Right cardiac atrium (tissue), 5 donors: Measurements from ENCODE around the gene GMEB2. TPM values are rescaled to one million over a fixed set of nuclear protein-coding genes. Genes with fewer than 3 reads are reported as not detected.
"Not testable (repeated sequence)": the region's sequence is repeated elsewhere in the genome, so short reads cannot be mapped to it uniquely, and the experiment has no call there.

ENCODE experiments used
- ATAC-seq, 2 donors: fragments of 200-7000 bp; cut with Tn5 transposase; one replicate each; pipeline versions ENCODE4 v1.8.0 to v1.9.1; 2020; ENCODE audit warnings: moderate library complexity in 2 of 2, mild to moderate bottlenecking in 1 of 2
- DNase-seq, 3 donors: peaks; one replicate each; pipeline ENCODE4 v3.0.0-alpha.2; 2020
- H3K27ac ChIP-seq: one replicate; pipeline ENCODE4 v1.5.1; 2013; ENCODE audit warnings: mild to moderate bottlenecking, low read length, control low read depth, moderate library complexity
- H3K27me3 ChIP-seq: one replicate; pipeline ENCODE4 v1.6.1; 2013; ENCODE audit not compliant: control insufficient read depth, insufficient read depth
- H3K4me1 ChIP-seq: one replicate; pipeline ENCODE4 v1.6.1; 2013; ENCODE audit warnings: low read length; ENCODE audit not compliant: control insufficient read depth, insufficient read depth
- H3K4me3 ChIP-seq: one replicate; pipeline ENCODE4 v1.5.1; 2013; ENCODE audit warnings: low read length, control low read depth
- H3K9me3 ChIP-seq: one replicate; pipeline ENCODE4 v1.6.1; 2013; ENCODE audit warnings: low read length; ENCODE audit not compliant: control insufficient read depth
- WGBS: extraction: QIAGEN DNeasy Blood & Tissue Kit; methylation state at CpG from one replicate; pipeline ENCODE4 v1.1.7; 2013; 5-methylcytosine and 5-hydroxymethylcytosine counted together
- intact Hi-C, 4 donors: fragments of 100-400 bp; cut with DNase I; formaldehyde crosslinking; loops; one replicate each; pipeline versions ENCODE4 v1.11.0 to v1.14.0; 2022 to 2023
- long read RNA-seq, 4 donors: library from polyadenylated mRNA; unstranded; transcript quantifications; one replicate each; pipeline ENCODE4 v2.0.0, GENCODE V29; 2020 to 2021
- polyA plus RNA-seq: library from polyadenylated mRNA; stranded (reverse); fragments of 200-250 nt; gene quantifications from one replicate; pipeline ENCODE4 v1.2.3, GENCODE V29; 2013
- total RNA-seq, 4 donors: library from RNA; stranded (reverse); fragmentation: NEBNext Ultra II Directional; extraction: Animal tissue kit (Norgen Biotek cat#: 25700); gene quantifications; one replicate each; pipeline ENCODE4 v1.2.1, GENCODE V29; 2021
- donor health status: healthy with polysubstance abuse.
- donor health status: DM: no; HTN: yes; CAD: no.
- donor health status: DM: no; HTN: no; CAD: no.
- donor health status: DM: no; HTN: yes; CAD: no; lungs with severe emphysema.
- donor health status: DM: yes; HTN: yes; CAD: no.

The GMEB2 gene
- total RNA-seq (1 to 10 TPM; 7.0 to 7.7 (median 7.3) TPM), polyA plus RNA-seq (6.5 TPM)
- long read RNA-seq, donor 1, full-length matches to known transcripts, result 8 of 14 reads
- long read RNA-seq, donor 1, partial matches to known transcripts, result 2 of 14 reads
- long read RNA-seq, donor 1, other reads (novel, unspliced or antisense), result 4 of 14 reads
- long read RNA-seq, donor 2, full-length matches to known transcripts, result 8 of 19 reads
- long read RNA-seq, donor 2, partial matches to known transcripts, result 5 of 19 reads
- long read RNA-seq, donor 2, other reads (novel, unspliced or antisense), result 6 of 19 reads
- long read RNA-seq, donor 3, full-length matches to known transcripts, result 14 of 58 reads
- long read RNA-seq, donor 3, partial matches to known transcripts, result 28 of 58 reads
- long read RNA-seq, donor 3, other reads (novel, unspliced or antisense), result 16 of 58 reads
- long read RNA-seq, donor 4, full-length matches to known transcripts, result 7 of 16 reads
- long read RNA-seq, donor 4, partial matches to known transcripts, result 3 of 16 reads
- long read RNA-seq, donor 4, other reads (novel, unspliced or antisense), result 6 of 16 reads

- Histone ChIP-seq H3K27ac (peak within 1 kb of the TSS; percentile 87), H3K4me1 (no peaks in the 10 kb centered on the region), H3K9me3 (no peaks in the 10 kb centered on the region), H3K4me3 (peak within 1 kb of the TSS; percentile 49), H3K27me3 (no peaks in the 10 kb centered on the region)
- intact Hi-C loops, result no loop called here
- WGBS, result under 1% methylated on average over 114 of the region's 114 CpGs
- peak; percentile 24 to 44 for ATAC-seq
- DNase-seq, result peak; percentile 80 to 93 (median 91)
Observed at GRCh38 chr20:63626424-63627128, at the start of gene GMEB2. GMEB2 (minus strand) TSS chr20:63627101; CDS start chr20:63619397, 7,704 bp downstream.

- H3K4me1 ChIP-seq, result no peaks in the 10 kb centered on the region
- 94% methylated on average over 20 of the region's 20 CpGs for WGBS
- intact Hi-C loops, result no loop called here
- no peak overlapping the region for H3K4me3 ChIP-seq
- H3K9me3 ChIP-seq, result no peaks in the 10 kb centered on the region
- no peak for ATAC-seq
- H3K27me3 ChIP-seq, result no peaks in the 10 kb centered on the region
- no peak overlapping the region for H3K27ac ChIP-seq
- no peak for DNase-seq
Observed at GRCh38 chr20:63675681-63676368, 48.9 kb upstream of the GMEB2 start.

GRCh38 chr20:63673951-63674350 is 47.0 kb upstream of the GMEB2 start:
- Histone ChIP-seq H3K9me3 (no peaks in the 10 kb centered on the region), H3K27me3 (no peaks in the 10 kb centered on the region), H3K27ac (no peak overlapping the region), H3K4me1 (no peaks in the 10 kb centered on the region), H3K4me3 (no peak overlapping the region)
- peak; percentile 9 to 36 for ATAC-seq
- 97% methylated on average over 14 of the region's 14 CpGs for WGBS
- intact Hi-C loops, result no loop called here
- peak in 1 of 3 donors; percentile 45 for DNase-seq

GRCh38 chr20:63672666-63673065 is 45.8 kb upstream of the GMEB2 start:
- intact Hi-C loops, result no loop called here
- Histone ChIP-seq H3K4me3 (no peak overlapping the region), H3K27ac (no peak overlapping the region), H3K27me3 (no peaks in the 10 kb centered on the region), H3K4me1 (no peaks in the 10 kb centered on the region), H3K9me3 (no peaks in the 10 kb centered on the region)
- ATAC-seq, result peak; percentile 6 to 17
- no peak for DNase-seq
- 94% methylated on average over 10 of the region's 10 CpGs for WGBS

- H3K27ac ChIP-seq, H3K27me3 ChIP-seq, H3K4me1 ChIP-seq, ATAC-seq, H3K9me3 ChIP-seq, DNase-seq, intact Hi-C loops, H3K4me3 ChIP-seq: not testable (repeated sequence)
- WGBS, result 95% methylated on average over 12 of the region's 12 CpGs
Observed at GRCh38 chr20:63671695-63672094, 44.8 kb upstream of the GMEB2 start.

- peak in 1 of 3 donors; percentile 27 for DNase-seq
- 96% methylated on average over 11 of the region's 11 CpGs for WGBS
- Histone ChIP-seq H3K27me3 (no peaks in the 10 kb centered on the region), H3K9me3 (no peaks in the 10 kb centered on the region), H3K4me1 (no peaks in the 10 kb centered on the region), H3K27ac (no peak overlapping the region), H3K4me3 (no peak overlapping the region)
- intact Hi-C loops, result no loop called here
- ATAC-seq, result no peak
Observed at GRCh38 chr20:63668351-63668750, 41.5 kb upstream of the GMEB2 start.

GRCh38 chr20:63667858-63668257 is 41.0 kb upstream of the GMEB2 start:
- 92% methylated on average over 16 of the region's 16 CpGs for WGBS
- Histone ChIP-seq H3K27ac (no peak overlapping the region), H3K9me3 (no peaks in the 10 kb centered on the region), H3K27me3 (no peaks in the 10 kb centered on the region), H3K4me3 (no peak overlapping the region), H3K4me1 (no peaks in the 10 kb centered on the region)
- intact Hi-C loops, result no loop called here
- no peak for ATAC-seq
- DNase-seq, result peak in 1 of 3 donors; percentile 36

- Histone ChIP-seq H3K9me3 (no peaks in the 10 kb centered on the region), H3K27me3 (no peaks in the 10 kb centered on the region), H3K4me1 (no peaks in the 10 kb centered on the region), H3K27ac (no peak overlapping the region), H3K4me3 (no peak overlapping the region)
- intact Hi-C loops, result no loop called here
- peak in 1 of 3 donors; percentile 29 for DNase-seq
- no peak for ATAC-seq
- 94% methylated on average over 14 of the region's 14 CpGs for WGBS
Observed at GRCh38 chr20:63665708-63666107, 38.8 kb upstream of the GMEB2 start.

GRCh38 chr20:63664861-63665594 is 38.1 kb upstream of the GMEB2 start:
- no peaks in the 10 kb centered on the region for H3K9me3 ChIP-seq
- 73% methylated on average over 18 of the region's 18 CpGs for WGBS
- ATAC-seq, result peak in 1 of 2 donors; percentile 6
- intact Hi-C loops, result no loop called here
- H3K4me3 ChIP-seq, result no peak overlapping the region
- H3K4me1 ChIP-seq, result no peaks in the 10 kb centered on the region
- H3K27ac ChIP-seq, result no peak overlapping the region
- no peaks in the 10 kb centered on the region for H3K27me3 ChIP-seq
- DNase-seq, result peak in 1 of 3 donors; percentile 65

- Histone ChIP-seq H3K4me3 (no peak overlapping the region), H3K27ac (no peak overlapping the region), H3K4me1 (peaks cover 2% of the 10 kb centered on the region), H3K27me3 (no peaks in the 10 kb centered on the region), H3K9me3 (no peaks in the 10 kb centered on the region)
- DNase-seq (peak in 1 of 3 donors; percentile 41), ATAC-seq (no peak)
- intact Hi-C loops, result no loop called here
- 90% methylated on average over 22 of the region's 22 CpGs for WGBS
Observed at GRCh38 chr20:63664143-63664851, 37.4 kb upstream of the GMEB2 start.
